HTERT RPE-1 (cell line): Measurements from ENCODE around the gene CASP7.

Experiments used
- in situ Hi-C: fragments of 300-500 bp; cut with MboI; formaldehyde crosslinking; loops from 4 replicates; pipeline ENCODE4 v1.14.3; 2020; ENCODE audit warnings: low sequenced_read_pairs

Gene CASP7

DNA sequence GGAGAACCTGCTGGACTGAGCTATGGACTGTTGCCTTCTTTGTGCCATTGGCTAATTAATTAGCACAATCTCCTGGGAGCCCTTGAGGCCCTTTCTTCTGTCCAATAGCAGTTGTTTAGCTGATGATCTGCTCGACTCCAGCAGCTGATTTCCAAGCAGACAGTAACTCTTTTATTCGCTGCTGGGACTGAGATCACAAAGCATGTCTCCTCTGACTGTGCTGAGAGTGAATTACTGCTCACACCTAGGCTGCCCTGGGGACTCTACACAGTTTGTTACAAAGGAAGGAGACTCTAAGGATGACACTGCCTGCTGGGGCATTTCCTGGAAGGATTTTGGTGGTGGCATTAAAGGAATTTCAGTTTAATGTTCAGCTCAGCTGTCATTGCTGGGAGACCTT, 31.4 kb downstream of the CASP7 start:
- in situ Hi-C loops: no loop called here

DNA sequence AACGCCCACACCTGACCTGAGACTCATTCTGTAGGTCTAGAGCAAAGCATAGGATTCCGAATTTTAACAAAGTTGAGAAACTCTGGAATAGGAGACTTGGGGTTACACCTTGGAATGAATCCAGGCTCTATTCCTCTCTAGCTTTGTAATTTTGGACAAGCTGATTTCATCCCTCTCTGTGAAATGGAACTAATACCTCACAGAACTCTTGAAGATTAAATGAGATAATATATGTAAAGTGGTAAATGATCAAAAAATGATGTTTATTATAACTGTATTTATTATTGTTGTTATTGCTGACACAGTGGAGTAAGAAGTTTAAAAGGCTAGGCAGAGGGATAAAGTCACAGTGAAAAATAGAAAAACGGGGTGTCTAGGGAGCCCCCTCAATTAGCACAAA, 32.3 kb downstream of the CASP7 start:
- in situ Hi-C loops: no loop called here

- in situ Hi-C loops: no loop called here
These were observed 33.3 kb downstream of the CASP7 start for GRCh38 chr10:113712755-113713639.

GRCh38 chr10:113713640-113713982, 33.9 kb downstream of the CASP7 start:
- in situ Hi-C loops: no loop called here

- in situ Hi-C loops: no loop called here
These were observed 36.6 kb downstream of the CASP7 start for GRCh38 chr10:113716109-113716910.

- in situ Hi-C loops: no loop called here
These were observed 39.5 kb downstream of the CASP7 start for GRCh38 chr10:113718969-113719822.

DNA sequence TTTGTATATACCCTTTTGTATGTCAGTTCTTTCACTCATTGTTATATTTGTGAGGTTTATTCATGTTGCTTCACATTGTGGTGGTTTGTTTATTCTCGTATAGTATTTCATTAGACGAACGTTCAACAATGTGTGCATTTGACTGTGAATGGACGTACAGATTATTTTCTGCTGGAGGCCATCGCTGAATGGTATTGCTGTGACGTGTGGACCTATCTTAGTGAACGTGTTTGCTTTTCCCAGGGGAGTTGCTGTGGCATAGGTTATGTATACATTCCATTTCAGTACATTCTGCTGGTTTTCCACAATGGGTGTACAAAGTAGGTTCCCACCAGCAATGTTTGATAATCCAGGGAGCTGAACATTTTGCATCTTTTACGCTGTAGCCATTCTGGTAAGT, 40.7 kb downstream of the CASP7 start:
- in situ Hi-C loops: no loop called here

DNA sequence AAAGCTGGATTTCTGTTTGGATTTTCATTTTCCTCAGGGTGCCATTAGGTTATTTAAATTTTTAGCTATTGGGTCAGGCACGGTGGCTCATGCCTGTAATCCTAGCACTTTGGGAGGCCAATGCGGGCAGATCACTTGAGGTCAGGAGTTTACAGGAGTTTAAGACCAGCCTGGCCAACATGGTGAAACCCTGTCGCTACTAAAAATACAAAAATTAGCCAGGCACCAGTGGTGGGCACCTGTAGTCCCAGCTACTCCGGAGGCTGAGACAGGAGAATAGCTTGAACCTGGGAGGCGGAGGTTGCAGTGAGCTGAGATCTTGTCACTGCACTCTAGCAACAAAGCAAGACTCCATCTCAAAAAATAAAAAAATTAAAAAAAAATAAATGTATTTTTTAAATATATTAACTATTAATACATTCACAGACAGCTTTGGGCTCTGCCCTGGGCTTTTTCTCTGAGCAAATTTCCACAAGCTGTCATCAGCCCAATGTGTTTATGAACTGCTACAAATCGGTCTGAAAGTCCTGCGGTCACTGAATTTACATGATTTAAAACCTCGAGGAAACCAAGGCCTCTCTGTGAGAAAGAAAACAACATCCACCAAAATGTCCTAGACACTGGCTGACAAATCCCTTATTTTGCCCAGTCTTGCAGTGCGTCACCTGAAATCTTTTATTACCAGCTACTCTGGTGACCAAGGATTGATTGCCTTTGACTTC, 52.6 kb downstream of the CASP7 start:
- in situ Hi-C loops: no loop called here

DNA sequence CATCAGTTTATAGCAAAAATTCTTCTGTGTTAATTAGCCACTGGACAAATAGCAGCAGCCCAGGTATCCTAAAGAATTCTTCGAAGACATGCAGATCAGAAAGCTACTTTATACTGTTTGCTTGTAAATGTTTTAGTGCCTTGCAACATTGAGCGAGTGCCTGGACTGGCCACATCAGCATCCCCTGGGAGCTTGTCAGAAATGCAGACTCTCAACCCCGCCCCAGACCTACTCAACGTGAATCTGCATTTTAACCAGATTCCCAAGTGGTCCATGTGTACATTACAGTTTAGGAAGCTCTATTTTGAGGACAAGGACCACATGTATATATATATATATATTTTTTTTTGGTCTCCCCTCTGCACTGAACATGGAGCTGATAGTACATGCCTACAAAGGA, 53.3 kb downstream of the CASP7 start:
- in situ Hi-C loops: no loop called here

GRCh38 chr10:113733635-113734034, 53.9 kb downstream of the CASP7 start:
- in situ Hi-C loops: no loop called here

GRCh38 chr10:113735913-113736312, 56.2 kb downstream of the CASP7 start:
- in situ Hi-C loops: no loop called here

- in situ Hi-C loops: no loop called here
These were observed 56.9 kb downstream of the CASP7 start for GRCh38 chr10:113736576-113736975.

- in situ Hi-C loops: no loop called here
These were observed 59.3 kb downstream of the CASP7 start for GRCh38 chr10:113739031-113739430.

- in situ Hi-C loops: no loop called here
These were observed 59.9 kb downstream of the CASP7 start for GRCh38 chr10:113739577-113739976.

GRCh38 chr10:113740850-113741249, 61.1 kb downstream of the CASP7 start:
- in situ Hi-C loops: no loop called here

DNA sequence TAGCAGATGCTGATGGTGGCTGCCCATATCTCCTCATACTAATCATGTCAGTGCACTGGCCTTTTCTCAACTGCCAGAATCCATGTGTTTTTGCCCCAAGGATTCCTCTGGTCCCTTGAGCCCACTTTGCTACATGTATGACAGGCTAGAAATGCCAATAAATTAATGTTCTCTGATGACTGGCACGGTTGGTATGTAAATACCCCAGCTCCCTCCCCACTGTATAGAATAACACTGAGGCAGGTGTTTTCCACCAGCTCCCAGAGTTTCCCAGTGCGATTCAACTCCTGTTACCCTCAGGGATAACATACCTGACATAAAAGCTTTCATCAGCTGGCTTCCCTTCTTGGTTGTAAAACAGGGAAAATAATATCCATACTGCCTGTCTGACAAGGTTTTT, 62.8 kb downstream of the CASP7 start:
- in situ Hi-C loops: no loop called here

- in situ Hi-C loops: no loop called here
These were observed 63.9 kb downstream of the CASP7 start for GRCh38 chr10:113743594-113743993.

DNA sequence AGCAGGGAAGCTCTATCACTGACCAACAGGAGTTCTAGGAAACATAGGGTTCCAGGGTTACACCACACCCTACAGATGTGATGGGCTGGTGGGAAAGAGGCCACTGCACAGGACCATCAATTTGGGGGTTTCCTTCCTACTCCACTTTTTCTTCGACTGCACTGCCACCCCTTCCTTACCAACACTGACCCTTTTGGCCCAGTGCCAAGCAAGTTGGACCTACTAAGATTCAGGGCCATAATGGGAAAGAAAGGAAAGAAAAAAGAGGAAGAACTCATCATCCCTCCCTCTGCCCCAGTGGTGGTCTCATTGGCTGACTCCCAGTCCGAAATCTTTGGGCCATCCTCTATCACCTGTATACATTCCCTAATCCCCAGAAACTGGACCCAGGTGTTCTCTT, 65.7 kb downstream of the CASP7 start:
- in situ Hi-C loops: no loop called here

DNA sequence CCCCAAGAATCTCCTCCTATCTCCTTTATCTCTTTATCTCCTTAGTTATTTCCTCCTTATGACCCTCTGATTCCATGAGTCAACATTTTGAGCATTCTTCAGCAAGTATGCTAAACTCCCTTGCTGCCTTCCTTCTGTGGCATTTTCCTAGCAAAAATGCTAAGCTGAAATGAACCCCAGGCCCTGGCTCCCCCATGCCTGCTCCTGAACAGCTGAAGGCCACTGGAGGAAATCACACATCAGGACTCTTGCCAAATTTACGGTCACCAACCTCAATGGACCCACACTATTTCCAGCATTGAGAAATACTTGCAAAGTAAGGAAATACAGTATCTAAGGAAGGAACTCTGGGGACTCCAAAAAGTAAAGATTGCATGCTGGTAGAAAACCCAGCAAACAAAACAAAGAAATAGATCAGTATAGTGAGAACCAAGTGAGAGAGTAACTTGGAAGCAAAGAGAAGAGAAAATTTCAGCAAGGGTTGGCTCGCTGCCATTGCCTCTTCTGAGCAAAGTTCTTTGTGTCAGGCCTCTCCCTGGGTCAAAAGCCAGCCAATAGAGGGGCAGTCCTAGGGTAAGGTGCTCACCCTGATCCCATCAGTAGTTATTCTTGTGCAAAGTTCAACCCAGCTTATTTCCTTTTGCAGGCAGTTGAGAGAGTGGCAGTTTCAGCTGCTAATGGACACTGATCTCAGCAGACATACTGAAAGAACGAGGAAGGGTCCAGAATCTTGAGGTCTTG, 66.7 kb downstream of the CASP7 start:
- in situ Hi-C loops: no loop called here

DNA sequence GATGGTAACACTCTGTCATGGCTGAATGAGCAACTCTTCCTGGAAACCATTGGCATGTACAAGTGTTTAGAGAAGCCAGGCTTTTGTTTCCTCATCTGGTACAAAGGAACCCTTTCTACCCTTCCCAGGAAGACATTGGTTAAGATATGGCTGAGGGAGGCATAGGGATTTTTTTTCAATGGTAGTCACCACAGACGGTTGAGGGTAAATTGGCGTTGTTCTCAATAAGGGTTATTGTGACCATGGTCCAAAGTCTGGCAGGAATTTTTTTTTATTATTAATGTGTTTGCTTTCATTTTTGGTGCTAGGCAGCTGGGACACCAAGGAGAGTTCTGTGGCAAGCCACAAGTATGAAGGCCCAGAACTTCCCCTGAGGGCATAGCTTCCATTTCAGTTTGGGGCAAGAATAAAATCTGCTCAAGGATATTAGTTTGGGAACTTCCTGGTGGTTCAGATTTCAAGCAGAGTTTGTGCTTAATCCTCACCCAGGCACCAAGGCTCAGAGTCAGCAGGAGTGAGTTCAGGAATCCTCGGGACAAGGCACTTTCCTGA, 71.5 kb downstream of the CASP7 start, which contains the start of gene PLEKHS1:
Gene PLEKHS1, plus strand, starts transcription at position 502 of the 552 bp plus-strand sequence. CDS start 3,596 bp downstream, outside the sequence.
- in situ Hi-C loops: no loop called here
